ENCODE results near the gene OTOG. TPM values are rescaled to one million over a fixed set of nuclear protein-coding genes. Genes with fewer than 3 reads are reported as not detected.

OTOG gene
- total and polyA plus RNA-seq, 7 experiments from 2014 or later: not detected

DNA sequence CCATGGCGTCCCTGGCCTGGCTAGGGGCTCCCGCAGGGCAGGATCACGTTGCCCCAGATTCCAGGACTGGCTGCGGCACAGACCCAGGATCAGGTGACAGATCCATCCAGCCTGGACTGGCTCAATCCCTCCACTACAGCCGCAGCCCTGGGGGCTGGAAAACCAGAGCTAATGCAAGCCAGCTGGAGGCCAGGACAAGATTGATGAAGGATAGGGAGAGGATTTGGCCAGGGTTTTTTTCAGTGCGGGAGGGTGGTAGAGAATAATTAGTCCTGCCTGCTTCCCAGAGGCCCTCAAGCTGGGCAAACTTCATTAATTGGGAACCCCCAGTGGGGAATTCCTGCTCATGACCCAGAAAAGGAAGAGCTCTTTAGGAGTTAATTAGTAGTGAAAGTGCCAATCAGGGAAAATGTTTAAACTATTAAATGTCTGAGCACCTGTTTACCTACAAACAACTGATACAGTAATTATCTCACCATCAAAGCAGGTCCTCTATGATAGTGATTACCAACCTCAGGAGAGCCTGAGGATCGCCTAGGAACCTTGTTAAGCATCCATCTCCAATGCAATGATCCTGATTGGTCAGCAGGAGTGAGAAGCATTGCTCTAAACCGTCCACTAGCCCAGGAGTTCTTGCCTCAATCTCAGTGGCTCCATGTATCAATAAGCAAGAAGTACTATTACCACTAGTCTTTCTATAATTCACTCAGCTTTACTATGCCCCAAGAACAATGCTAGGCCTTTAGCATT, 139.3 kb downstream of the OTOG start:
- CTCF ChIA-PET: no interaction called here
- ATAC-seq: no peak

DNA sequence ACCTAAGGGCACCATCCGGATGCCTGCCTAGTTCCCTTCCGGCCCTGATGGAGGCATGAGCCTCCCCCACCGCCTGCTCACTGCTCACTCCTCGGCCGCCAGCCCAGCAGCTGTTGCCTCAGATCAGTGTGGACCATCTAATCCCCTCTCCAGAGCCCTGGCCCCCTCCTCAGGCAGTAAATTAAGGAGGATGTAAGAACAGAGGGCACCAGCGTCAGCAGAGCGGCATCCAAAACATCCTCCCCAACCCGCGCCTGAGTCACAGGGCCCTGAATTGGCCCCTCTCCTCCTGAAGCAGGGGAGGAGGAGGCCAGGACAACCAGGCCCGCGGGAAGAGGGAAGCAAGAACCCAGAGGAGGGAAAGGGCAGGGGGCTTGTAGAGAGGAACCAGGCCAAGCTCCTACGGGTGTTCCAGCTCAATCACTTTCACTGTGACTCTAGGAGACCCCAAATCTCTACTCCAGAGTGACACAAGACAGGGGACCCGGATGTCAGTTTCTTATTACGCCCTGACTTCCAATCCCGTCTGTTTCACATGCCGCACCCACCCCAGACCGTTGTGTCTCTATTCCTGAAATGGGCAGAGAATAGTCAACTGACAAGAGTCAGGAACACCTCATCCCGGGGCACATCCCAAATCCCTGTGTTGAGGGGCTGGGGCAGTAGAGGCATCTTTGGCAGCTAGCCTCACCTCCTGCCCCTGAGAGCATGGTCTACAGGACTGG, 141.0 kb downstream of the OTOG start:
- Histone ChIP-seq H3K27ac (ENCODE audit: low read depth, low read length) (no peak overlapping the region), H3K36me3 (ENCODE audit: control insufficient read depth in 2 of 3, insufficient read depth in 3 of 3, low read length in 3 of 3) (no peaks in the 10 kb centered on the region), H3K9me3 (ENCODE audit: control insufficient read depth in 2 of 3, low read length in 3 of 3) (no peaks in the 10 kb centered on the region), H3K27me3 (ENCODE audit: control insufficient read depth in 2 of 2, insufficient read depth in 2 of 2, low read length in 2 of 2) (no peaks in the 10 kb centered on the region), H3K4me1 (ENCODE audit: control insufficient read depth in 2 of 2, insufficient read depth in 2 of 2, low read length in 2 of 2) (no peaks in the 10 kb centered on the region), H3K4me3 (ENCODE audit: low read length) (no peak overlapping the region)
- Mint-ChIP-seq H3K4me3 (no peak overlapping the region), H3K27me3 (peaks cover 15 to 44% (median 24%) of the 10 kb centered on the region in 5 donors), H3K9me3 (peaks cover 0 to 2% (median 0%) of the 10 kb centered on the region in 11 donors), H3K27ac (no peak overlapping the region), H3K36me3 (no peaks in the 10 kb centered on the region), H3K4me1 (no peaks in the 10 kb centered on the region)
- ATAC-seq (no peak), DNase-seq (no peak)
- intact Hi-C loops (cut with micrococcal nuclease): no loop called here
- CTCF ChIA-PET: no interaction called here
- POLR2A ChIA-PET: no interaction called here

More for the DNA sequence above, 139.3 kb downstream of the OTOG start:
- no peaks in the 10 kb centered on the region for H3K4me1 Mint-ChIP-seq
- peaks cover 5 to 32% (median 27%) of the 10 kb centered on the region in 5 donors for H3K27me3 Mint-ChIP-seq
- no peak for DNase-seq
- H3K4me3 Mint-ChIP-seq: no peak overlapping the region
- Histone ChIP-seq H3K9me3 (ENCODE audit: control insufficient read depth in 2 of 3, low read length in 3 of 3) (no peaks in the 10 kb centered on the region), H3K4me3 (ENCODE audit: low read length) (no peak overlapping the region), H3K27ac (ENCODE audit: low read depth, low read length) (no peak overlapping the region), H3K27me3 (ENCODE audit: control insufficient read depth in 2 of 2, insufficient read depth in 2 of 2, low read length in 2 of 2) (no peaks in the 10 kb centered on the region), H3K4me1 (ENCODE audit: control insufficient read depth in 2 of 2, insufficient read depth in 2 of 2, low read length in 2 of 2) (no peaks in the 10 kb centered on the region), H3K36me3 (ENCODE audit: control insufficient read depth in 2 of 3, insufficient read depth in 3 of 3, low read length in 3 of 3) (no peaks in the 10 kb centered on the region)
- POLR2A ChIA-PET: no interaction called here
- H3K9me3 Mint-ChIP-seq: peaks cover 0 to 2% (median 0%) of the 10 kb centered on the region in 11 donors
- intact Hi-C loops (cut with micrococcal nuclease): no loop called here
- no peaks in the 10 kb centered on the region for H3K36me3 Mint-ChIP-seq
- no peak overlapping the region for H3K27ac Mint-ChIP-seq

DNA sequence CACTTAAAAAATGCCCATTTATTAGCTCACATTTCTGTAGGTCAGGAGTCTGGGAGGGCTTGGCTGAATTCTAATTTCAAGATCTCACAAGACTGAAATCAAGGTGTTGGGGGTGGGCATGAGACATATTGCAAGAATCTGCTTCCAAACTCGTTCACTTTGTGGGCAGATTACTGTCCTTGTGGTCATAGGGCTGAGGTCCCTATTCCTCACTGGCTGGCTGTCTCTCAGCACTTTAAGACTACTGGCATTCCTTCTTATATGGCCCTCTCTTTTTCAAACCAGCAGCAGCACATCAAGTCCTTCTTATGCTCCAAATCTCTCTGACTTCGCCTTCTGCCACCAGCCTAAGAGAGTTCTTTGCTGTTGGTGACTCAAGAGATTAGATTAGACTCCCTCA, 144.5 kb downstream of the OTOG start:
- Mint-ChIP-seq H3K36me3 (no peaks in the 10 kb centered on the region), H3K27me3 (peaks cover 40 to 59% (median 44%) of the 10 kb centered on the region in 5 donors), H3K27ac (no peak overlapping the region), H3K9me3 (peaks cover 0 to 5% (median 0%) of the 10 kb centered on the region in 11 donors), H3K4me1 (peaks cover 0 to 4% (median 0%) of the 10 kb centered on the region in 7 donors), H3K4me3 (no peak overlapping the region)
- Histone ChIP-seq H3K27ac (ENCODE audit: low read depth, low read length) (no peak overlapping the region), H3K27me3 (ENCODE audit: control insufficient read depth in 2 of 2, insufficient read depth in 2 of 2, low read length in 2 of 2) (no peaks in the 10 kb centered on the region), H3K4me3 (ENCODE audit: low read length) (no peak overlapping the region), H3K4me1 (ENCODE audit: control insufficient read depth in 2 of 2, insufficient read depth in 2 of 2, low read length in 2 of 2) (no peaks in the 10 kb centered on the region), H3K9me3 (ENCODE audit: control insufficient read depth in 2 of 3, low read length in 3 of 3) (no peaks in the 10 kb centered on the region), H3K36me3 (ENCODE audit: control insufficient read depth in 2 of 3, insufficient read depth in 3 of 3, low read length in 3 of 3) (no peaks in the 10 kb centered on the region)
- POLR2A ChIA-PET: no interaction called here
- CTCF ChIA-PET: no interaction called here
- DNase-seq (no peak), ATAC-seq (no peak)
- intact Hi-C loops (cut with micrococcal nuclease): no loop called here

DNA sequence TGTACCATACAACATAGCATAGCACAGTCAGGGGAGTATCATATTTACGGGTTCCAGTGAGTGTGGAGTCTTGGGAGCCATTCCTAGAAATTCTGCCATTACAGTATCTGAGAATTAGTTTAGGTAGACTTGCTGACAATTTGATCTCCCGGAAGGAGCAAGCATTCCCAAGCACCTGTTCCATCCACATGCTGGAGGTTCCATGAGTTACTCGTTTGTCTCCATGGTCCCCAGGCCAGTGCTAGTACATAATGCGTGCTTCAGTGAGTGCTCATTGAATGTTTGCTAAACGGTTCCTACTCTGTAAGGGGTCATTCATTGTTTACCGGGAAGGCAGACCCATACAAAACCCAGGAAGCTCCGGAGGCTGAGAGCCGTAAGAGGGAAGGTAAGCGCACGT, 144.9 kb downstream of the OTOG start:
- no peaks in the 10 kb centered on the region for H3K36me3 Mint-ChIP-seq
- H3K27ac ChIP-seq (ENCODE audit: low read depth, low read length): no peak overlapping the region
- CTCF ChIA-PET: no interaction called here
- H3K4me3 Mint-ChIP-seq: no peak overlapping the region
- ATAC-seq (no peak), DNase-seq (no peak)
- no peaks in the 10 kb centered on the region for H3K9me3 ChIP-seq (ENCODE audit: control insufficient read depth in 2 of 3, low read length in 3 of 3)
- H3K4me1 Mint-ChIP-seq: peaks cover 0 to 4% (median 0%) of the 10 kb centered on the region in 7 donors
- H3K36me3 ChIP-seq (ENCODE audit: control insufficient read depth in 2 of 3, insufficient read depth in 3 of 3, low read length in 3 of 3): no peaks in the 10 kb centered on the region
- H3K27me3 Mint-ChIP-seq: peaks cover 40 to 60% (median 47%) of the 10 kb centered on the region in 5 donors
- intact Hi-C loops (cut with micrococcal nuclease): no loop called here
- no peak overlapping the region for H3K4me3 ChIP-seq (ENCODE audit: low read length)
- H3K4me1 ChIP-seq (ENCODE audit: control insufficient read depth in 2 of 2, insufficient read depth in 2 of 2, low read length in 2 of 2): no peaks in the 10 kb centered on the region
- POLR2A ChIA-PET: no interaction called here
- H3K27ac Mint-ChIP-seq: no peak overlapping the region
- no peaks in the 10 kb centered on the region for H3K27me3 ChIP-seq (ENCODE audit: control insufficient read depth in 2 of 2, insufficient read depth in 2 of 2, low read length in 2 of 2)
- peaks cover 0 to 3% (median 0%) of the 10 kb centered on the region in 11 donors for H3K9me3 Mint-ChIP-seq

DNA sequence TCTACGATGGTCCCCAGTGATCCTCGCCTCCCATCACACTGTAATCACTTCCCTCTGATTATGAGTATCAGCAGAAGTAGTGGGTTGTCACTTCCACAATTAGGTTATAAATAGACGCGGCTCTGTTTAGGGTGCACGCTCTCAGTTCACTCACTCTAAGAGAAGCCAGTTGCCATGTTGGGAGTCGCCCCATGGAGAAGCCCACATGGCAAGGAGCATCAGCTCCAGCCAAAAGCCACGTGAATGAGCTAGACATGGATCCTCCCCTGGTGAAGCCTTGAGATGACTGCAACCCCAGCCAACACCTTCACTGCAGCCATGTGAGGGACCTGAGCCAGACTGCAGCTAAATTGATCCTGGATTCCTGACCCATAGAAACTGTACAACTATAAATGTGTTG, 145.9 kb downstream of the OTOG start:
- Histone ChIP-seq H3K4me3 (ENCODE audit: low read length) (no peak overlapping the region), H3K4me1 (ENCODE audit: control insufficient read depth in 2 of 2, insufficient read depth in 2 of 2, low read length in 2 of 2) (no peaks in the 10 kb centered on the region), H3K27me3 (ENCODE audit: control insufficient read depth in 2 of 2, insufficient read depth in 2 of 2, low read length in 2 of 2) (no peaks in the 10 kb centered on the region), H3K9me3 (ENCODE audit: control insufficient read depth in 2 of 3, low read length in 3 of 3) (no peaks in the 10 kb centered on the region), H3K36me3 (ENCODE audit: control insufficient read depth in 2 of 3, insufficient read depth in 3 of 3, low read length in 3 of 3) (no peaks in the 10 kb centered on the region), H3K27ac (ENCODE audit: low read depth, low read length) (no peak overlapping the region)
- Mint-ChIP-seq H3K36me3 (no peaks in the 10 kb centered on the region), H3K27ac (no peak overlapping the region), H3K27me3 (peaks cover 45 to 60% (median 49%) of the 10 kb centered on the region in 5 donors), H3K9me3 (peaks cover 0 to 3% (median 0%) of the 10 kb centered on the region in 11 donors), H3K4me1 (peaks cover 0 to 4% (median 0%) of the 10 kb centered on the region in 7 donors), H3K4me3 (no peak overlapping the region)
- no peak for DNase-seq
- intact Hi-C loops (cut with micrococcal nuclease): no loop called here
- ChIA-PET CTCF (no interaction called here), POLR2A (no interaction called here)
- no peak for ATAC-seq

DNA sequence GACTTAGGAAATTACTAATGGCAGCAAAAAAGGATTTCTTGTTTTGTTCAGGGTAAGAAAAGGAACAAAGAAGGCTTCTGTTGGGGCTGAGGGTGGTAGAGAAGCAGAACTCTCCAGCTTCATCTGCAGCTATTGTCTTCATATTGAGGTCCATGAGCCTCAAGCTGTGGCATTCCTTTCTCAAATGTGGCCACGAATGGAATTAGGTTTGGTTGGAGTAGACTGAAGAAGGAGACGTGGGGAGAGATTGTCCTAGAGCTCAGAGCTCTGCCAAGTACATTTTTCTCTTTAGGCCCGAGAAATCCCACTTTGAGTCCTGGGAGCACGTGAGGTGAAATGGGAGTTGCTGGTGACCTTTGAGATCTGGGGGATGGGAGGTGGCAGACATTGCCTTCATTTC, 146.5 kb downstream of the OTOG start:
- Histone ChIP-seq H3K4me1 (ENCODE audit: control insufficient read depth in 2 of 2, insufficient read depth in 2 of 2, low read length in 2 of 2) (no peaks in the 10 kb centered on the region), H3K27me3 (ENCODE audit: control insufficient read depth in 2 of 2, insufficient read depth in 2 of 2, low read length in 2 of 2) (no peaks in the 10 kb centered on the region), H3K27ac (ENCODE audit: low read depth, low read length) (no peak overlapping the region), H3K36me3 (ENCODE audit: control insufficient read depth in 2 of 3, insufficient read depth in 3 of 3, low read length in 3 of 3) (no peaks in the 10 kb centered on the region), H3K4me3 (ENCODE audit: low read length) (no peak overlapping the region), H3K9me3 (ENCODE audit: control insufficient read depth in 2 of 3, low read length in 3 of 3) (no peaks in the 10 kb centered on the region)
- H3K9me3 Mint-ChIP-seq: peaks cover 0 to 3% (median 0%) of the 10 kb centered on the region in 11 donors
- peaks cover 48 to 66% (median 54%) of the 10 kb centered on the region in 5 donors for H3K27me3 Mint-ChIP-seq
- no peak overlapping the region for H3K27ac Mint-ChIP-seq
- intact Hi-C loops (cut with micrococcal nuclease): no loop called here
- H3K4me1 Mint-ChIP-seq: peaks cover 0 to 4% (median 0%) of the 10 kb centered on the region in 7 donors
- DNase-seq: no peak
- CTCF ChIA-PET: no interaction called here
- POLR2A ChIA-PET: no interaction called here
- no peak overlapping the region for H3K4me3 Mint-ChIP-seq
- no peaks in the 10 kb centered on the region for H3K36me3 Mint-ChIP-seq
- ATAC-seq: no peak
